H9 (cell line): ENCODE results near the gene MAST4. TPM values are rescaled to one million over a fixed set of nuclear protein-coding genes. Genes with fewer than 3 reads are reported as not detected.

Experiments
- DNase-seq: peaks from one replicate; pipeline ENCODE4 v3.0.0-alpha.2; 2017
- H2AFZ ChIP-seq: one replicate; pipeline ENCODE4 v1.6.1; 2013; ENCODE audit warnings: mild to moderate bottlenecking, low read length, control low read depth, moderate library complexity
- H2AK5ac ChIP-seq: 2 replicates; pipeline ENCODE4 v1.6.1; 2013; ENCODE audit warnings: low read length, control low read depth, mixed read lengths; ENCODE audit not compliant: insufficient read length
- H2BK120ac ChIP-seq: one replicate; pipeline ENCODE4 v1.6.1; 2013; ENCODE audit warnings: low read depth, mild to moderate bottlenecking, low read length, control low read depth, inconsistent platforms; ENCODE audit not compliant: poor library complexity, severe bottlenecking
- H2BK12ac ChIP-seq: 2 replicates; pipeline ENCODE4 v1.6.1; 2013; ENCODE audit warnings: low read length, control low read depth, mixed read lengths, low read depth; ENCODE audit not compliant: insufficient read length
- H2BK15ac ChIP-seq: 2 replicates; pipeline ENCODE4 v1.6.1; 2013; ENCODE audit warnings: low read depth, low read length, control low read depth
- H2BK20ac ChIP-seq: one replicate; pipeline ENCODE4 v1.6.1; 2013; ENCODE audit warnings: low read depth, mild to moderate bottlenecking, low read length, control low read depth, inconsistent platforms; ENCODE audit not compliant: poor library complexity, severe bottlenecking
- H2BK5ac ChIP-seq: 2 replicates; pipeline ENCODE4 v1.6.1; 2013; ENCODE audit warnings: low read length, control low read depth, mixed read lengths; ENCODE audit not compliant: insufficient read length
- H3K14ac ChIP-seq: 2 replicates; pipeline ENCODE4 v1.6.1; 2013; ENCODE audit warnings: low read length, control low read depth; ENCODE audit not compliant: insufficient read depth
- H3K18ac ChIP-seq: 2 replicates; pipeline ENCODE4 v1.6.1; 2013; ENCODE audit warnings: low read depth, mild to moderate bottlenecking, mixed read lengths, low read length, control low read depth; ENCODE audit not compliant: insufficient read length
- H3K23ac ChIP-seq: 2 replicates; pipeline ENCODE4 v1.6.1; 2013; ENCODE audit warnings: low read length, control low read depth, mixed read lengths, low read depth; ENCODE audit not compliant: insufficient read length
- H3K23me2 ChIP-seq: 2 replicates; pipeline ENCODE4 v1.6.1; 2013; ENCODE audit warnings: low read depth, mild to moderate bottlenecking, mixed read lengths, low read length, control low read depth; ENCODE audit not compliant: insufficient read length, poor library complexity, severe bottlenecking
- H3K27ac ChIP-seq: 2 replicates; pipeline ENCODE4 v1.5.1; 2013; ENCODE audit warnings: low read length, control low read depth, mixed read lengths, low read depth; ENCODE audit not compliant: insufficient read length
- H3K27me3 ChIP-seq: 2 replicates; pipeline ENCODE4 v1.6.1; 2013; ENCODE audit warnings: low read length, control low read depth, inconsistent platforms; ENCODE audit not compliant: insufficient read depth
- H3K4ac ChIP-seq: 2 replicates; pipeline ENCODE4 v1.6.1; 2013; ENCODE audit warnings: low read depth, mild to moderate bottlenecking, control low read depth, inconsistent platforms, low read length, moderate library complexity
- H3K4me1 ChIP-seq: 2 replicates; pipeline ENCODE4 v1.6.1; 2013; ENCODE audit warnings: low read length, control low read depth, inconsistent platforms; ENCODE audit not compliant: insufficient read depth
- H3K4me2 ChIP-seq: 2 replicates; pipeline ENCODE4 v1.6.1; 2013; ENCODE audit warnings: low read length, control low read depth, mixed read lengths; ENCODE audit not compliant: insufficient read length, insufficient read depth
- H3K56ac ChIP-seq: 2 replicates; pipeline ENCODE4 v1.6.1; 2013; ENCODE audit warnings: low read depth, mild to moderate bottlenecking, mixed read lengths, low read length, control low read depth; ENCODE audit not compliant: insufficient read length
- H3K79me1 ChIP-seq: 2 replicates; pipeline ENCODE4 v1.6.1; 2013; ENCODE audit warnings: low read depth, mild to moderate bottlenecking, moderate library complexity, low read length, control low read depth, inconsistent platforms; ENCODE audit not compliant: insufficient read depth, poor library complexity, severe bottlenecking
- H3K79me2 ChIP-seq: 2 replicates; pipeline ENCODE4 v1.6.1; 2013; ENCODE audit warnings: low read length, control low read depth, inconsistent platforms; ENCODE audit not compliant: insufficient read depth
- H3K9ac ChIP-seq: 2 replicates; pipeline ENCODE4 v1.6.1; 2013; ENCODE audit warnings: low read length, control low read depth, mixed read lengths; ENCODE audit not compliant: insufficient read length; ENCODE audit errors: extremely low read depth
- H3K9me3 ChIP-seq: one replicate; pipeline ENCODE4 v1.6.1; 2013; ENCODE audit warnings: low read depth, low read length, inconsistent platforms; ENCODE audit not compliant: control insufficient read depth
- H3T11ph ChIP-seq: one replicate; pipeline ENCODE4 v1.6.1; 2013; ENCODE audit warnings: mild to moderate bottlenecking, low read length, control low read depth, inconsistent platforms
- H4K20me1 ChIP-seq: one replicate; pipeline ENCODE4 v1.6.1; 2013; ENCODE audit not compliant: control insufficient read depth, insufficient read length, insufficient read depth
- H4K5ac ChIP-seq: 2 replicates; pipeline ENCODE4 v1.6.1; 2013; ENCODE audit warnings: low read depth, mild to moderate bottlenecking, mixed read lengths, low read length, control low read depth; ENCODE audit not compliant: insufficient read length
- H4K8ac ChIP-seq: replicated peaks from 2 replicates; pipeline ENCODE4 v1.6.1; 2013; ENCODE audit warnings: low read length, control low read depth, mixed read lengths, low read depth; ENCODE audit not compliant: insufficient read length
- H4K91ac ChIP-seq: 2 replicates; pipeline ENCODE4 v1.6.1; 2013; ENCODE audit warnings: low read depth, mild to moderate bottlenecking, moderate library complexity, mixed read lengths, low read length, control low read depth; ENCODE audit not compliant: insufficient read length
- H3K27ac Mint-ChIP-seq, 3 experiments: 2 replicates in 2 of 3; 3 replicates in 1 of 3; pipeline ENCODE4 v1.8.0; 2020 to 2021; ENCODE audit warnings: mixed read lengths in 3 of 3, mild to moderate bottlenecking in 1 of 3, moderate library complexity in 1 of 3
- H3K27me3 Mint-ChIP-seq: 2 replicates; pipeline ENCODE4 v1.8.0; 2021; ENCODE audit warnings: low read depth, mild to moderate bottlenecking, moderate library complexity, mixed read lengths
- H3K36me3 Mint-ChIP-seq, 3 experiments: 2 replicates in 2 of 3; 3 replicates in 1 of 3; pipeline ENCODE4 v1.8.0; 2020 to 2021; ENCODE audit warnings: low read depth in 3 of 3, mixed read lengths in 3 of 3; ENCODE audit not compliant: insufficient read depth in 1 of 3
- H3K4me1 Mint-ChIP-seq, 2 experiments: 2 replicates each; pipeline ENCODE4 v1.8.0; 2020; ENCODE audit warnings: mixed read lengths in 2 of 2
- H3K4me3 Mint-ChIP-seq, 2 experiments: 2 replicates in 1 of 2; 3 replicates in 1 of 2; pipeline ENCODE4 v1.8.0; 2020 to 2021; ENCODE audit warnings: mild to moderate bottlenecking in 2 of 2, mixed read lengths in 2 of 2, moderate library complexity in 1 of 2
- H3K9me3 Mint-ChIP-seq, 2 experiments: 2 replicates in 1 of 2; 3 replicates in 1 of 2; pipeline ENCODE4 v1.8.0; 2020; ENCODE audit warnings: mild to moderate bottlenecking in 2 of 2, mixed read lengths in 2 of 2, moderate library complexity in 1 of 2
- CTCF ChIP-seq: fragments of 200-600 bp; sonication (generic); conservative IDR thresholded peaks from 3 replicates; pipeline ENCODE4 v1.8.0; 2021; ENCODE audit warnings: antibody characterized with exemption, mild to moderate bottlenecking
- WGBS: extraction: QIAGEN DNeasy Blood & Tissue Kit; methylation state at CpG from one replicate; pipeline ENCODE4 v1.1.7; 2013; ENCODE audit warnings: missing lambda C conversion rate, low lambda C conversion rate, mixed read lengths; ENCODE audit not compliant: insufficient read length; ENCODE audit errors: extremely low coverage; 5-methylcytosine and 5-hydroxymethylcytosine counted together
- total RNA-seq: library from RNA; stranded (reverse); gene quantifications from 2 replicates; pipeline ENCODE4 v1.2.1, GENCODE V29; 2021

Gene MAST4
- total RNA-seq, 1 experiment from 2014 or later = 3.7 TPM

GRCh38 chr5:66904189-66904588 is 308.0 kb downstream of the MAST4 start:
- Mint-ChIP-seq H3K4me1 (peaks cover 36 to 48% of the 10 kb centered on the region in 2 experiments), H3K36me3 (peaks cover 0 to 4% (median 0%) of the 10 kb centered on the region in 3 experiments; a peak in 2 of 7 replicates), H3K4me3 (peak overlapping the region in 1 of 2 experiments; percentile 67; a peak in 3 of 5 replicates), H3K9me3 (peaks cover 3 to 5% of the 10 kb centered on the region in 2 experiments; a peak in 3 of 5 replicates), H3K27me3 (peaks cover 95% of the 10 kb centered on the region), H3K27ac (peak overlapping the region in 1 of 3 experiments; percentile 65; a peak in 2 of 7 replicates)
- Histone ChIP-seq H2BK15ac (no peak overlapping the region), H3K14ac (no peak overlapping the region), H3K79me1 (no peaks in the 10 kb centered on the region), H4K91ac (no peak overlapping the region), H3K9me3 (no peaks in the 10 kb centered on the region), H3K23me2 (no peaks in the 10 kb centered on the region), H3K23ac (no peak overlapping the region), H2AFZ (no peak overlapping the region), H3K4me1 (peaks cover 5% of the 10 kb centered on the region; the same call in 1 of the 2 replicates), H2BK12ac (no peak overlapping the region), H3K56ac (no peak overlapping the region), H4K8ac (no peak overlapping the region), H2BK5ac (no peak overlapping the region), H3K4ac (no peak overlapping the region), H2BK20ac (no peak overlapping the region), H2BK120ac (no peak overlapping the region), H3K27me3 (peaks cover 27% of the 10 kb centered on the region; the same call in 1 of the 2 replicates), H4K5ac (no peak overlapping the region), H4K20me1 (no peaks in the 10 kb centered on the region), H3T11ph (no peak overlapping the region), H3K4me2 (peak overlapping the region; percentile 43), H3K27ac (no peak overlapping the region), H2AK5ac (no peak overlapping the region), H3K9ac (no peak overlapping the region), H3K79me2 (no peaks in the 10 kb centered on the region), H3K18ac (no peak overlapping the region)
- no CpG with 5 or more reads among the region's 3 CpGs for WGBS
- no peak for DNase-seq
- TF ChIP-seq CTCF = no peak
